ENCODE measurements around the gene IL17B. TPM values are rescaled to one million over a fixed set of nuclear protein-coding genes. Genes with fewer than 3 reads are reported as not detected.

The IL17B gene
- total RNA-seq, 1 experiment from 2014 or later = not detected

DNA sequence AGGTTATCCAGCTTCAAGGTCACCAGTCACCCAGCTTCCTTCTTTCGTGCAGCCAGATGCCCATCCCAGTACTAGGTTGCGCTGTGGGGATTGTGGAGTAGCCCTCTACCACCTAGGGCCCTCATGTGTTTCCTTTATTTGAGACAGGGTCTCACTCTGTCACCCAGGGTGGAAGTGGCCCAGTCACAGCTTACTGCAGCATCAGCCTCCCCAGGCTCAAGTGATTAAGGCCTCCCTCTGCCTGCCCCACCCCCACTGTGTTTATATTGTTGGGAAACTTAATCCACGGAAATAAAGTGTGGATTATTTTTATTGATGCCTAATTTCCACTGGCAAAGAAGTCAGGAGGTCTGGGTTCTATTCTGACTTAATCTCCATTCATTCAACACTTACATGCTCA is 4.3 kb downstream of the IL17B start:
- ChIA-PET CTCF (no interaction called here), POLR2A (no interaction called here)
- intact Hi-C loops (cut with micrococcal nuclease; ENCODE audit: unreplicated experiment) = no loop called here
- Mint-ChIP-seq H3K36me3 (ENCODE audit: insufficient read depth, unreplicated experiment) (no peaks in the 10 kb centered on the region), H3K27me3 (ENCODE audit: insufficient read depth, unreplicated experiment) (no peaks in the 10 kb centered on the region), H3K9me3 (ENCODE audit: unreplicated experiment) (no peaks in the 10 kb centered on the region), H3K27ac (ENCODE audit: unreplicated experiment) (no peak overlapping the region), H3K4me1 (ENCODE audit: low read depth, unreplicated experiment) (no peaks in the 10 kb centered on the region), H3K4me3 (ENCODE audit: unreplicated experiment) (no peak overlapping the region)
- no peak overlapping the region for H3K4me3 ChIP-seq (ENCODE audit: low read depth, low read length)
- no TSS peak for BruUV-seq (replicated peaks)
- no peak for DNase-seq
- H3K27me3 ChIP-seq (replicated peaks; ENCODE audit: control insufficient read depth, insufficient read depth, low read length) = no peaks in the 10 kb centered on the region
- no peaks in the 10 kb centered on the region for H3K4me1 ChIP-seq
- no peaks in the 10 kb centered on the region for H3K36me3 ChIP-seq (ENCODE audit: control insufficient read depth, insufficient read depth, low read length)
- no peaks in the 10 kb centered on the region for H3K9me3 ChIP-seq
- TF ChIP-seq, protein P1, sequence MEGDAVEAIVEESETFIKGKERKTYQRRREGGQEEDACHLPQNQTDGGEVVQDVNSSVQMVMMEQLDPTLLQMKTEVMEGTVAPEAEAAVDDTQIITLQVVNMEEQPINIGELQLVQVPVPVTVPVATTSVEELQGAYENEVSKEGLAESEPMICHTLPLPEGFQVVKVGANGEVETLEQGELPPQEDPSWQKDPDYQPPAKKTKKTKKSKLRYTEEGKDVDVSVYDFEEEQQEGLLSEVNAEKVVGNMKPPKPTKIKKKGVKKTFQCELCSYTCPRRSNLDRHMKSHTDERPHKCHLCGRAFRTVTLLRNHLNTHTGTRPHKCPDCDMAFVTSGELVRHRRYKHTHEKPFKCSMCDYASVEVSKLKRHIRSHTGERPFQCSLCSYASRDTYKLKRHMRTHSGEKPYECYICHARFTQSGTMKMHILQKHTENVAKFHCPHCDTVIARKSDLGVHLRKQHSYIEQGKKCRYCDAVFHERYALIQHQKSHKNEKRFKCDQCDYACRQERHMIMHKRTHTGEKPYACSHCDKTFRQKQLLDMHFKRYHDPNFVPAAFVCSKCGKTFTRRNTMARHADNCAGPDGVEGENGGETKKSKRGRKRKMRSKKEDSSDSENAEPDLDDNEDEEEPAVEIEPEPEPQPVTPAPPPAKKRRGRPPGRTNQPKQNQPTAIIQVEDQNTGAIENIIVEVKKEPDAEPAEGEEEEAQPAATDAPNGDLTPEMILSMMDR (IDR thresholded peaks at IDR 0.05; ENCODE audit: insufficient read depth in 1 of 2, low read depth in 1 of 2, low read length in 1 of 2, severe bottlenecking in 1 of 2, unreplicated experiment in 1 of 2) = no peak

DNA sequence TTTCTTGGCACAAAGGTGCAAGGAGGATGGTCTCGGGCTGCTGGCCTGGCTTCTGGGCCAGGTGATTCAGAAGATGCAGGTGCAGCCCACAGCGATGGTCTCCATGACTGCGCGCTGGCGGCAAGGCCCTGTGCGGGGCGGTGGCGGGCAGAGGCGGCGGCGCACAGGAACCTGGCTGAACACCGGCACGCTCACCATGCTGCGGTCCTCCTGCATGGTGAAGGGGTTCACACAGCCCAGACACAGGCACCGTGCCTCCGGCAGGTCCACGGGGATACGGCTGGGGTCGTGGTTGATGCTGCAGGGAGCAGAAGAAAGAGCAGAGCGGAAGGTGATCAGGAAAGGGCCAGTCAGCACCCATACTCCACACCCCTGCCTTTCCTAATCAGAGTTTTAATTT is 4.8 kb downstream of the IL17B start:
- POLR2A ChIA-PET = no interaction called here
- H3K36me3 Mint-ChIP-seq (ENCODE audit: insufficient read depth, unreplicated experiment) = no peaks in the 10 kb centered on the region
- intact Hi-C loops (cut with micrococcal nuclease; ENCODE audit: unreplicated experiment) = no loop called here
- Histone ChIP-seq H3K4me3 (ENCODE audit: low read depth, low read length) (no peak overlapping the region), H3K36me3 (ENCODE audit: control insufficient read depth, insufficient read depth, low read length) (no peaks in the 10 kb centered on the region), H3K4me1 (no peaks in the 10 kb centered on the region), H3K27me3 (replicated peaks; ENCODE audit: control insufficient read depth, insufficient read depth, low read length) (no peaks in the 10 kb centered on the region), H3K9me3 (no peaks in the 10 kb centered on the region)
- TF ChIP-seq, protein P1 (IDR thresholded peaks at IDR 0.05; ENCODE audit: insufficient read depth in 1 of 2, low read depth in 1 of 2, low read length in 1 of 2, severe bottlenecking in 1 of 2, unreplicated experiment in 1 of 2) = no peak
- CTCF ChIA-PET = interaction anchor here (0.6 kb wide), 1 partner anchor 541 kb away, joined by 4 read pairs; no protein-coding TSS in a partner anchor
- no peak for DNase-seq
- no TSS peak for BruUV-seq (replicated peaks)
- no peak overlapping the region for H3K4me3 Mint-ChIP-seq (ENCODE audit: unreplicated experiment)
- H3K4me1 Mint-ChIP-seq (ENCODE audit: low read depth, unreplicated experiment) = no peaks in the 10 kb centered on the region
- H3K27ac Mint-ChIP-seq (ENCODE audit: unreplicated experiment) = no peak overlapping the region
- no peaks in the 10 kb centered on the region for H3K9me3 Mint-ChIP-seq (ENCODE audit: unreplicated experiment)
- H3K27me3 Mint-ChIP-seq (ENCODE audit: insufficient read depth, unreplicated experiment) = no peaks in the 10 kb centered on the region

DNA sequence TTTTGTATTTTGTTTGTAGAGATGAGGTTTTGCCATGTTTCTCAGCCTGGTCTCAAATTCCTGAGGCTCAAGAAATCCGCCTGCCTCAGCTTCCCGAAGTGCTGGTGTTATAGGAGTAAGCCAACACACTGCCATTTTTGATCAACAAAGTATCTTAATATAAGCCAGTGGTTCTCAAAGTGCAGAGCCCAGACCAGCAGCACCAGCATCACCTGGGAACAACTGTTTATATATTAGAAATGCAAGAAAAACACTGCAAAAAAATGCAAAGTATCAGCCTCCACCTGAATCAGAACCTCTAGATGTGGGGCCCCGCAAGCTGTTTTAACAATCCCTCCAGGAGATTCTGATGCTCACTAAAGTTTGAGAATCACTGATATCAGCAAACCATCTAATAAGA is 6.2 kb downstream of the IL17B start:
- ChIA-PET CTCF (interaction anchor here (2.0 to 2.9 kb wide), 3 partner anchors 9 to 56 kb away, joined by 5 to 13 read pairs (median 9); no protein-coding TSS in a partner anchor), POLR2A (no interaction called here)
- Mint-ChIP-seq H3K4me1 (ENCODE audit: low read depth, unreplicated experiment) (no peaks in the 10 kb centered on the region), H3K36me3 (ENCODE audit: insufficient read depth, unreplicated experiment) (no peaks in the 10 kb centered on the region), H3K4me3 (ENCODE audit: unreplicated experiment) (no peak overlapping the region), H3K27ac (ENCODE audit: unreplicated experiment) (no peak overlapping the region), H3K27me3 (ENCODE audit: insufficient read depth, unreplicated experiment) (no peaks in the 10 kb centered on the region), H3K9me3 (ENCODE audit: unreplicated experiment) (no peaks in the 10 kb centered on the region)
- TF ChIP-seq, protein P1 (IDR thresholded peaks at IDR 0.05; ENCODE audit: insufficient read depth in 1 of 2, low read depth in 1 of 2, low read length in 1 of 2, severe bottlenecking in 1 of 2, unreplicated experiment in 1 of 2) = no peak
- intact Hi-C loops (cut with micrococcal nuclease; ENCODE audit: unreplicated experiment) = no loop called here
- H3K36me3 ChIP-seq (ENCODE audit: control insufficient read depth, insufficient read depth, low read length) = no peaks in the 10 kb centered on the region
- no peaks in the 10 kb centered on the region for H3K27me3 ChIP-seq (replicated peaks; ENCODE audit: control insufficient read depth, insufficient read depth, low read length)
- H3K4me1 ChIP-seq = no peaks in the 10 kb centered on the region
- no peaks in the 10 kb centered on the region for H3K9me3 ChIP-seq
- no TSS peak for BruUV-seq (replicated peaks)
- H3K4me3 ChIP-seq (ENCODE audit: low read depth, low read length) = no peak overlapping the region
- DNase-seq = no peak
